IMR-90 (cell line): ENCODE results near the gene SLC4A1.

ENCODE experiments used
- POLR2A ChIP-seq: IDR thresholded peaks from 2 replicates; pipeline ENCODE4 v1.6.1; 2012; ENCODE audit warnings: mild to moderate bottlenecking, low read depth, low read length
- TF ChIP-seq, protein P1 (sequence below): conservative IDR thresholded peaks from 2 replicates; pipeline ENCODE4 v1.5.1; 2012; ENCODE audit warnings: mild to moderate bottlenecking, low read depth, low read length, improper control_type of control experiment

DNA sequence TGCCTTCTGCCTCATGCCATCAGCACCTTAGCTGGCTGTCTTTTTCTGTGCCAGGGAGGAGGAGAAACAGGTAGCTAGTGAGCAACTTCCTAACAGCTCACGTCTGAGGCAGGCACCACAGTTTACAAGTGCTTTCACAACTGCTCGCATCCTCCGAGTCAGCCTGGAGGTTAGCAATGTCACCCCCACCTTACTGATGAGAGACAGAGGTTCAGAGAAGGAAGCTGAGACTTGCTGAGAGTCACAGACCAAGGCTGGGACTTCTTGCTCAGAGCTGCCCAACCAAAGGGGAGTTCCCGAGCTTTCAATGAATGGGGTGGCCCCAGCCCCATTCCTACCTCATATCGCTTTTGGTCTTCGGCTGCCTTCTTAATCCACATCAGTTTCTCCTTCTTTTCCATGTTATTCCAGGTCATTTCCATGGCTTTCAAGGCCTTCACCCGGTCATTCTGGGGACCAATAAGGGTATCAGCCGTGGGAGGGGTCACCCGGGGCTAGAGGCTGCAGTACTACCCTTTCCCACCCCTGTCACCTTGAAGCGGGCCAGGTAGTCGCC lies 58.1 kb downstream of the SLC4A1 start:
- TF ChIP-seq, protein P1, sequence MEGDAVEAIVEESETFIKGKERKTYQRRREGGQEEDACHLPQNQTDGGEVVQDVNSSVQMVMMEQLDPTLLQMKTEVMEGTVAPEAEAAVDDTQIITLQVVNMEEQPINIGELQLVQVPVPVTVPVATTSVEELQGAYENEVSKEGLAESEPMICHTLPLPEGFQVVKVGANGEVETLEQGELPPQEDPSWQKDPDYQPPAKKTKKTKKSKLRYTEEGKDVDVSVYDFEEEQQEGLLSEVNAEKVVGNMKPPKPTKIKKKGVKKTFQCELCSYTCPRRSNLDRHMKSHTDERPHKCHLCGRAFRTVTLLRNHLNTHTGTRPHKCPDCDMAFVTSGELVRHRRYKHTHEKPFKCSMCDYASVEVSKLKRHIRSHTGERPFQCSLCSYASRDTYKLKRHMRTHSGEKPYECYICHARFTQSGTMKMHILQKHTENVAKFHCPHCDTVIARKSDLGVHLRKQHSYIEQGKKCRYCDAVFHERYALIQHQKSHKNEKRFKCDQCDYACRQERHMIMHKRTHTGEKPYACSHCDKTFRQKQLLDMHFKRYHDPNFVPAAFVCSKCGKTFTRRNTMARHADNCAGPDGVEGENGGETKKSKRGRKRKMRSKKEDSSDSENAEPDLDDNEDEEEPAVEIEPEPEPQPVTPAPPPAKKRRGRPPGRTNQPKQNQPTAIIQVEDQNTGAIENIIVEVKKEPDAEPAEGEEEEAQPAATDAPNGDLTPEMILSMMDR, result no peak
- TF ChIP-seq POLR2A, result no peak
